Cerebellar cortex (tissue), 1 donor: Measurements from ENCODE around the gene UVRAG.

Experiments
- DNase-seq: peaks from one replicate; pipeline ENCODE4 v3.0.0-alpha.2; 2015; ENCODE audit warnings: low spot score

UVRAG gene

DNA sequence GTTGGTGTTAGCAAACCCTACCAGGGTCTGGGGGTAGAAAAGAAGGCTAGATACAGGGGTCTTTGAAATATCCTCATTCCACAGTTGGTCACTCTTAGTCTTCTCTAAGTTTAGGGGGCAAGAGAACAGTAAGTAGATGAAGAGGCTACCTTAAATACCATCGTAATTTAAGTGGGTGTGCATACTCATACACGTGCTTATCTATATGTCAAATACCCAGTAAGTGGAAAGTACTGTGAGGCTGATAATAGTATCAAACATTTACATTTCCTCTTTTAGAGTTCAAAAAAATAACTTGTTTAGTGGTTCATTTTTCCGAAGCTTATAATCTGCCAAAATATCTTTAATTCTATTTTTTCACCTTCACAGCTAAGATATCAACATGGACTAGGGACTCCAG lies 300.5 kb downstream of the UVRAG start:
- no peak for DNase-seq

DNA sequence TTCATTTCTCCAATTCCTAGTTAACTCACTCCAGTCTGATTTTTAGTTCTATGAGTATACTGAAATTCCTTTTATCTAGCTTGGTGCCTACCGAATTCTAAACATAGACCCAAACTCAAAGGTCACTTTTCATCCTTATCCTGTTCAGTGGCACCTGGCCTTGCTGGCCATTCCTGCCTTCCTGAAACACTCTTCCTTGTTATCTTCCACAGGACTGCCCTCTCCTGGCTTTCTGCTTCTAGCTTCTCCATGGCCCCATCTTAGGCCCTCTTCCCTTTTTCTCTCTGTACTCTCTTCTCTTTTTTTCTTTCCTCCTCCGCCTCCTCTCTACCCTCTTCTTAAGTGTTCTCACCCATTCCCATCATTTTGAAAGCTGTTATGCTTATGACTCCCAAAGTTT lies 304.0 kb downstream of the UVRAG start:
- DNase-seq, result no peak

DNA sequence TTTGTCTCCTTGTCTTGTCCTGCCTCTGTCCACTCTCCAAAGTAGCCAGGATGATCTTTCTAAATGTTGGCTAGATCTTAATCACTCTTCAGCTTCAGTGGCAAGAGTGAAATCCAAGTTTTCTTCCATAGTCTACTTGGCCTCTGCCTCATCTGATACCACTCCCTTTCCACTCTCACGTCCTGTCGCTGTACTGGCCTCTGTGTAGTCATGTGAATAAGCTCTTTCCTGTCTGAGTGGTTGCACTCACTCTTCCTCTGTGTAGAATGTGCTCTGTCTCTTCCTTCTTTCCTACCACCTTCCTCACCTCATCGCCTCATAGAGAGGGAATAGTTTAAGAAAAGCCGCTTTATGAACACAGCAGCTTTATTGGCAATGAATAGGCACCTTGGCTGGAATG lies 304.8 kb downstream of the UVRAG start:
- no peak for DNase-seq

DNA sequence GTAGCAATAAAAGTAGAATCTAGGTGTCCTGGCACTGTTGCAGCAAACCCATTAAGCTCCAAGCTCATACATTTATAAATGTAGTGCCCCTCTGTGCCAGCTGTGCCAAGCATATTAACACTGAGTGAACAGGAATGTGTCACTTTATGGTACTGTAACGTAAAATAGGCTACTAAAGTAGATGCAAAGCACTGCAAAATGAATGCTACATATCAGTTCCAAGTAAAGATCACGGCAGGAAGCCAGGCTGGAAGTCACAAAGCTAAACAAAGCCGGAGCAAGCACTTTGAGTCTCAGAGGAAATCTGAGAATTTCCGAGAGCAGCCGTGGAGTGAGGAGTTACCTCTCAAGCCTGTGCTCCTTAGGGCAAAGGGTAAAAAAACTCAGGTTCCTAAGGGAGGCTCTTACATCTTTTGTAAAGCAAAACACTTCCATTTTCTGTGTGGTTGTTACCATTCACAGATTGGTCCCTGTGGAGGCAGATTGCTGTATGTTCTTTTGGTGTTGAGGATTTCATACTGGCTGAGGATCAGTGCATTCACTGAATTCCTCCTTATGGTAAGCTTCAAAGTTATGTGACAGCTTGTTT lies 305.6 kb downstream of the UVRAG start:
- DNase-seq, result no peak

DNA sequence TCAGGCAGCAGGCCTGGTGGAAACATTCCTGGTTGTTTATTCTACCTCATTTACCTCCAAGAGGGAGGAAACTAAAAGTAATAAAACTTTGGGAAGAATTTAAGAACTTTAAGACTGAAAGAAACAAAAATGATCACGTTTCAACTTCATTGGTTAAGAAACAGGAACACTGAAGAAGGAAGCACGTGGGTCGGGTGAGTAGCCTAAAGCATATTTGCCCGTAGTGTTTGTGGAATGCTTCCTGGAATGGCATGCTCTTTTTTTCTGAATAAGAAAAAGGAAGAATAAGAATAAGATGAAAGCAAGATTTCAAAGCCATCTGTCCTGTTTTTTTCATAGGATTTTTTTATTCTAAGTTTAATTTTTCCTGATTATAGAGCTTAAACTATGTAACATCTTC lies 308.2 kb downstream of the UVRAG start:
- no peak for DNase-seq

DNA sequence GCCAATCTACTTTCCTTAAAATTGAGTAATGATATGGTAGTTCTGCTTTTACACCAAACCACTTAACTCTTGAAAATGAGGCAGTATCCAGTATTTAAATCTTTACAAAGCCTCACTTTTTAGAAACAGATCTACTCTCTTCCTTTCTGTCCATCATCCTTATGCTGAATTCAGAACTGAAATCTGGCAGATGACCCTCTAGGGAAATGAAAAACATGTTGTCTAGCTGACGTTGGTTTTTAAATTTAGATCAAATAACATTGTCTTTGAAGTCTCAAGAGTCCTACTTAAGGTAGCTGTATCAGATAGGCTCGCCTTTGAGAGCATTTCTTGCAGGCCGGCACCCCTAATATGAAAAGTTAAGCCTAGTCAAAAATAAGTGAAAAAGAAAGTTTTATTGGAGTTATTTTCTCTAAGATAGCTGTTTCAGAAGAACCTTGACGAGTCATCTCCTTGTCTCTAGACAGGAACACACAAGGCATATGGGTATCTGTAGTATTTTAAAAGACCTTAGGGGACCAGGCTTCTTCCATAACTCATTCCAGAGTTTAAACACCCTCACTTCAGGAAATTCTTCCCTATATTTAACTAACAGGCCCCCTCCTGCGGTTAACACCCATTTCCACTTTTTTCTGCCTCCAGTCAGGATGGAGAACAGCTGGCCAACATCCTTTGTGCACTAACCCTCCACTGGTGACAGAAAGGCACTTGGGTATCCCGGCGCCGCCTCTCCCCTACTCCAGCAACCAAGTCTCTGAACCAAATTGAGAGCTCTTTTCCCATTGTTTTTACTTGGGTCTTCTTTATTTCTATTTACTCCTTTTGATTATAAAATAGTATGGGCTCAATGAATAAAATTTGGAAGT lies 310.1 kb downstream of the UVRAG start:
- DNase-seq, result no peak

DNA sequence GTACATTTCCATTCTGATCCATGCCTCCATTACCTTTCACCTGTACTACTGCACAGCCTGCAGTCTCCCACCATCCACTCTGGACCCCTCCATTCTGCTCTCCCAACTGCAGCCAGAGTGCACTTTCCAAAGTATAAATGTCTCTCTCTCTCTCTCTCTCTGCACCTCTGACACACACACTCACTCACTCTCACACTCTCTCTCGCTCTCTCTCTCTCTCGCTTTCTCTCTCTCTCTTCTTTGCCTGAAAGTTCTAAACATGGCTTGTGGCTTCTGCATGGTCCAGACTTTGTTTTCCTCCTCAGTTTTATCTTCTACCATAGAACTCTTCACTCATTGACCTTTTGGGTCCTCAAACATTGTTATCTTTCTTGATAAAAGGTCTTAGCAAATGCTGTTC lies 314.7 kb downstream of the UVRAG start:
- DNase-seq, result no peak

DNA sequence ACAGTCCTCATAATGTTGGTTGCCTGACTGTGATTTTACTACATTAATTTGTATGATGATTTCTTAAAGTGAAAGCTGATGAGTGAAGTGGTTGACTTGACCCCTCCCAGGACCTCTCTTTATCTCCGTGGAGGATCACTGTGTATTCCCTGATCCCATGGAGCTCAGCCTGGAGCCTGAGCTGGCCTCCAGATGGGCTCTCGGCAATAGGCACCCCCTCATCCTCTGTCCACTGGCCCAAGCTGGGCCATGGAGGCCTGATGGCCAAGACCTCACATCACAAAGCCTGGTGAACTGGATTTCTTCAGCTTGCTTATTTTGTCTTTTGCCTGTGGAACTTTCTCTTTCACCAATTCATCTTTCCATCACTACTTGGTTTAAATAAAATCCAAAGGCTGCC lies 316.1 kb downstream of the UVRAG start:
- peak; percentile 28 for DNase-seq

DNA sequence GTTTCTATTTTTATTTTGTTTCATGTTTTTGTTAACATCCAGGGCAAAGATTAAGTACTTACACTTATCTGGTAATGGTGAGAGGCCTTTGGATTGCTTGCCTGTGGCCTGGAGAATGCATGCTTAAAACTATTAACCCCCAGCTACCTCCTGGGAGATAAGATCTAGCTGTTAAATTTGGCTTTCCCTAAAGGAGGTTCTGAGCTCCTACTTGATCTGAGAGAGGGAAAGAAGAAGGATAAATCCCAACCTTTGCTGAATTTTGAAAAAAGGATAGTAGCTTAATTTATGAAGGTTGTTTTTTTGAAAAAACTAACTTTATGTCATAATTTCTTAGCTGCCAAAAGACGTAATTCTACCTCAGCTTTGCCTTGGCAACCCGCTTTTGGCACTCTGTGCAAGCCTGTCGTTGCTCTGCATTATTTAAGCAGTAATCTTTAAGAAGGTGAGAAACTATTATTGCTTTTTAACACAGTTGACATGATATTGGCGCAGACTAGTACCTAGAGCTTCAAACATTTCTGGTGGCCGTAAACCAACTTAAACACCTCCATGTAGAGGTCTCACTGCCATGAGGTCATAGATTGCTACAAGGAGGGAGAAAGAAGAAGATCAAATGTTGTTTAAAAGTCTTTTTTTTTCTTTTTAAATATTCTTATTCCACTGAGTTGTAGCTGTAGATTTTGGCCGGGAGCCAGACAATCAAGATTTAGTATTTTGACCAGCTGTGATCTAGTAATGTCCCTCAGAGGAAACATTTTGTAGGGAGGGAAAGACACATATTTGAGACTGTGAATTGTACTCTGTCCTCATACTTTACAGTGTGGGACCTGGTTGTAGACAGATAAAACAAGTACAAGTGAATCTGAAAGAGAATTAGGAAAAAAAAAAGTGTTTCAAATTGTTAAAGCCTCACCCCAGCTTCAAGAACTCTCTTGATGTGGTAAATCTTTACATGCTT lies 316.9 kb downstream of the UVRAG start:
- no peak for DNase-seq

DNA sequence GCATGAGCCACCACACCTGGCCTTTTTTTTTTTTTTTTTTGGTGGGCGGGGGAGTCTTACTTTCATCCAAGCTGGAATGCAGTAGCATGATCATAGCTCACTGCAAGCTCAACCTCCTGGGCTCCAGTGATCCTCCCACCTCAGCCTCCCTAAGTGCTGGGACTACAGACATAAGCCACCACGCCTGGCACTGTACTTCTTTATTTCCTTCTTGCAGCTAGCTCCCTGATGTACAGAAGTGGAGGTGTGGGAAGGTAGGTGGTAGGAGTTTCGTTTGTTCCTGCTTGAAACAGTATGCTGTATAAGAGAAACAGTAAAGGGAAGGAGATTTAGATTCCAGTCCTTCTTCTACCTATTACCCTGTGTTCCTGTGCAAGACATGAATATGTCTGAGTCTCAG lies 319.2 kb downstream of the UVRAG start:
- DNase-seq, result no peak

DNA sequence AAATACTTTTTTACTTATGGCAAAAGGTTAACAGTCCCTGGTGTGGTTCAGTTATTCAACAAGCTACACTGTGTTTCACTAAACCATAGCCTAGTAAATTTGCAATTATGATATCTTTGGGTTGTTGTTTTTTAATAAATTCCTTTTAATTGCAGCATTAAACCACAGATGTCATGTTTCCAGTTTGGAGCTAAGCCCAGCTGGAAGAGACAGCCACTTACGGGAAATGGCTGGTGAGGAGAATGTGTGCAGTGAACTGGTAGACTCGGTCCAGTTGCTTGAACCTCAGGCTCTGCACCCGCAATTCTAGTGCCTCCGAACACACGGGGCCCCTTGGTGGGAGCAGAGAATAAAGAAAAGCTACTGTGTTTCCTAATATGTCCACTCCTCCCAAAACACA lies 320.5 kb downstream of the UVRAG start:
- DNase-seq, result no peak

DNA sequence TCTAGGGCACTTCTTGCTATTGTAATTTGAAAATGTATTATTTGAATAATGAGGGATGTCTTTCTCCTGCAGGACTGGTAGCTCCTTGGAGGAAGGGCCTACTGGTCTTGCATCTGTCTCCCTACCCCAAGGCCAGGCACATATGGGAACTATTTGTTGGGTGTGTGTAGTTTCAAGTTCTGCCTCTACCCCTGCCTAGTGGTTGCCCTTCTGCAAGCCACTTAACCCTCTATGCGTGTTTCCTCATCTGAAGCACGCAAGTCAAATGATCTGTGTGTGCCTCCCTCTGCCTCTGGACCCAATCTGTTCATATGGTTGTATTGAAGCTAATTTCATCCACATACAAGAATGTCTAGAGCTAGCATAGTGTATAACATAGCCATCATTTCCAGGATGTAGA lies 324.3 kb downstream of the UVRAG start:
- no peak for DNase-seq

DNA sequence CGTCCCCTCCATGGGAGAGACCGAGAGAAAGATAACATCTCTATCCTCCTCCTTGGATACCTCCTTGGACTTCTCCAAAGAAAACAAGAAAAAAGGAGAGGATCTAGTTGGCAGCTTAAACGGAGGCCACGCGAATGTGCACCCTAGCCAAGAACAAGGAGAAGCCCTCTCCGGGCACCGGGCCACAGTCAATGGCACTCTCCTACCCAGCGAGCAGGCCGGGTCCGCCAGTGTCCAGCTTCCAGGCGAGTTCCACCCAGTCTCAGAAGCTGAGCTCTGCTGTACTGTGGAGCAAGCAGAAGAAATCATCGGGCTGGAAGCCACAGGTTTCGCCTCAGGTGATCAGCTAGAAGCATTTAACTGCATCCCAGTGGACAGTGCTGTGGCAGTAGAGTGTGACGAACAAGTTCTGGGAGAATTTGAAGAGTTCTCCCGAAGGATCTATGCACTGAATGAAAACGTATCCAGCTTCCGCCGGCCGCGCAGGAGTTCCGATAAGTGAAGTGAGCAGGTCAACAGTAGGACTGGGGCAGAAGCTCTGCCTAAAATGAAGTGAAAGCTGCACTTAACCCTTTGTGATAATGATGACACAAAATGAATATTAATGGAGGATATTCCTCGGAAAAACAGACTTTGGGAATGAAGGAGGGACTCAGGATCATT lies 326.0 kb downstream of the UVRAG start:
- DNase-seq, result peak; percentile 38

DNA sequence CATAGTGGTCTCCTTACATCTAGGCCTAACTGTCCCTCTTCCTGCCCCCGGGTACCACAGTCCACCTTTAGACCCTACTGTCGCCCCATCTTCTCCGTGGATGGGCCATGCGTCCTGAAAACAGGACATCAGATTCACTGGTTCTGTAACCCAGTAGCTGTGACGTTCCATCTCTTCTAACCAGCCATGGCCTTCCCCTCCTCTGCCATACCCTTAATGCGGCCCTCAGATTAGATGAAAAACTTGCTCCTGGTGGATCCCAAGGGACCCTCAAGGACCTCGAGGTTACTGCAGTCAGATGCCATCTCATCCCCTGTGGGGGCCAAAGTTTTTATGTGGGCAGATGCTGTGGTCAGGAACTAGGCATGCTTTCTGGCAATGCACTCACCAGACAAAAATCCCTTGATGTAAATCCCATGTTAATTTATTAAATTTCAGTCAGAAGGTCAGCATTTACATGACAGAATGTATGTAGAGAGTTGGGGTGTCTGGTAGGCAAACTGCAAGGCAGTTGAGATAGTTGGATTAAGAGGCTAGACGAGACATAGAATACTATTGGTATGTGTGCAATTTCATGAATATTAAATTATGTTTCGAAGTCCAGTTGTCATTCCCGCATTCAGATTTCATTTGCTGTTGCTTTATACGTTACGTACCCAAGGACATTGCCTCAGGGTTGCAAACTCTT lies 327.0 kb downstream of the UVRAG start:
- DNase-seq, result no peak

DNA sequence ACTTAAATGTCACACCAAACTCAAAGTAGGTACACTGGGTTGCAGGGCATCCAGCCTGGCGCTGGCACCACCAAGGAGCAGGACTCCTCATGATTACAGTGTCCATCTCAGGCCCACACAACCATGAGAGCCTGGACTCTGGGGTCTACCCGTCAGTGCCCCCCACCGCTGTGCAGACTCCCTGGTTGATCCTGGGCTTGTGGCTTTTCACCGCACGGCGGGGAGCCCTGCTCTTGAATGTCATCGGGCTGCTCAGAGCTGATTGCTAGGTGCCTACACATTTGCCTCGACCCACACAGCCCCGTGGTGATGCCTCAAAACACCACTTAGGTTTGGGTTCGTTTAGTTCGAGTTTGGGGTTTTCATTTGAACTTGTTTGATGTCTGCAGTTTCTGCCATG lies 328.3 kb downstream of the UVRAG start:
- no peak for DNase-seq

DNA sequence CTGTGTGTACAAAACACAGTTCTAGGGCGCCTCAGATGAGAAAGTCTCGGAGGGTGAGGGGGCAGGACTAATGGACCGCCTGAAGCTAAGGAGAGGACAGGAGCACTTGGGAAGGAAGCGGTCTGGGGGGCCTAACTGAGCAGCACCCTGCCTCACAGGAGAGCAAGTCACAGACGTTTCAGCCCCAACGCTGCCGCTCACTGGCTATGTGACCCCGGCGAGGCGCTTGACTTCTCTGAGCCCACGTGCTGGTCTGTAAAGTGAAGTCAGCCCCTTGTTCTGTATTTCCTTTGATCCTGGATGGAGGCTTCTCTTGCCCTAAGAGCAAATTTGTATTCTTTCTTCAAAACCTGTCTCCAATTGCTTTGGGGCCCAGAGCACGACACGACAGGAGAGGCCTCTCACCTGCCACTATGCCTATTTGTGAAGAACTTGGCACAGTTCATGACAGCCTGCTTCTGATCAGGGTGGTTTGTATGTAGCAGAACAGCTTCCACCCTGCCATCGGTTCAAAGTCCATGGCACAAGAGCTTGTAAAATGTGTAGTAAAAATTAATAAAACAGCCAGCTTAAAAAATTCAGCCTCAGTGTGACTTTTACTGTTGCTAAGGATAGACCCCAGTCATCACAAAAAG lies 332.2 kb downstream of the UVRAG start:
- no peak for DNase-seq

DNA sequence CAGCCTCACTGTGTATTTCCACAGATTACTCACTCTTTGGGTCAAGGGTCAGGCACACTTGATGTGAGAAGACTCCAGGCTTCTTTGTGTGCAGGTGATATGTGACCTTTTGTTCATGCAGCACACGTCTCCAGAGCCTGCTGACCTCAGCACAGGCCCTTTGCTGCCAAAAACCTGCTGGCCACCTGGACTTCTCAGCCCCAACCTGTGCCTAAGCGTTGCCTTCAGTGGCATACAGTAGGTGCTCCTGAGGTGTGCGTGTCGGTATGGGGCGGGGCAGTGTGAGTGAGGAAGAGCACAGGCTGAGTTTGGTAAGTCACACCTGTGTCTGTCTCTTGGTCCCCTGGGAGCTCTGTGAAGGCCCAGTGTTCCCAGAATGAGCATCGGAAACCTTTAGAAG lies 333.2 kb downstream of the UVRAG start:
- no peak for DNase-seq

DNA sequence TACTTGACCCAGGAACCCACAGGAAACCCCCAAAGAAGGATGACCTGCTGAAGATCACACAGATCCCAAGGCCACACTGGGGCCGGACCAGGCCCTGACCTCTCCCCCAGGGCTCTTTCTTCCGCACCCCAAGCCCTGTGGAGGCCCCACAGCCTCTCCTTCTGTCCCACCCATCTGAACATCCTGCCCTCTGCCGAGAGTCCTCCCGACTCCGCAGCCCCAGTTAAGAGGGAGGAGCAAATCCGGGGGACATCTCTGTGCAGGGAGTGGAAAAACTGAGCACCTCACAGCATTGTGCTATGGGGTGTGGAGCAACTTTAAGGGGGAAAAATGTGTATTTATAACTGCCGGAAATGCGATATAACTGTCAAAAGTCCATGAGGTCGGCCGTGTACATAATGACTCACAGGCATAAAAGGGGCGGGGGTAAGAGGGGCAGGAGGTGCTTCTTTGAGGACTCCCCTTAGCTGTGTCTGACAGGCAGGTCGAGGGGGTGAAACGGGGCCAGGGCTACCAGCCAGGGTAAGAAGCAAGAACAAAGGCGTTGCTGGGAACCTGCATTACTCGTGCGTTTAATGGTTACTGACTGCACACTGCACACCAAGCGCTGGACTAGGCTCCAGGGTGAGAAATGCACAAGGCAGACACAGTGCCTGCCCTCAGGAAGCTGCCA lies 334.1 kb downstream of the UVRAG start:
- no peak for DNase-seq

DNA sequence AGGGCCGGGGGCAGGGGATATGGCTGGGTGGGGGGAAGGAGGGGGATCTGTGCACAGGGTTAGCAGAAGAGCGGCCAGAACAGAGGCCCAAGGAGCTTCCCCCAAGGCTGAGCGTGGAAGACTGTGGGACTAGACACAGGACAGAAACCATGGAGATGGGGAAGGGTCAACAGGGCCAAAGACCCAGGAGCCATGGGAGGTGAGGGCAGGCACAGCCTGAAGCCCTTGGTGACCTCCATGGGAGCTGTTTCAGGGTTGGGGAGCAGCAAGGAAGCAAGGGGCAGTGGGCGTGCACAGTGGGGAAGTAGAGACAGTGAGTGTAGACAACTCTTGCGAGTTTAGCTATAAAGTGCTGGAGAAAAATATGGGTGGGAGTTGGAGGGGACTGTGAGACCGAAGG lies 334.7 kb downstream of the UVRAG start:
- no peak for DNase-seq

DNA sequence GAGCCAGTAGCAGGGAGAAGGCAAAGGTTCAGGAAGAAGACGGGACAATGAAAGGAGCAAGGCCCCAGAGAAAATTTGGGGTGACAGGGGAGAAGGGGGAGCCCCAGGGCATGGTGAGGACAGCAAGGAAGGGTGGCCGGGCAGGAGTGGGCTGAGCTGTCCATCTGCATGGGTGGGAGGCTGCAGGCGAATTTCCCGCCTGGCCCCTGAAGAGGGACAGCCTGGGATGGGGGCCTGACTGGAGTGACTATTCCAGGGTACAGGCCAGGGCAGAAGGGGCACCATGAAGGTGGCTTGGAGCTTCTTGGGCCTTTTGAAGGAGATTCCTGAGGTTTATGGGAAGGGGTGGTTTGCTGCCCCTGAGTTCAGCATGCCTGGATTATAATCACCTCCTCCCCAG lies 335.1 kb downstream of the UVRAG start:
- no peak for DNase-seq
